ENCODE results near the gene GABBR1.

DNA sequence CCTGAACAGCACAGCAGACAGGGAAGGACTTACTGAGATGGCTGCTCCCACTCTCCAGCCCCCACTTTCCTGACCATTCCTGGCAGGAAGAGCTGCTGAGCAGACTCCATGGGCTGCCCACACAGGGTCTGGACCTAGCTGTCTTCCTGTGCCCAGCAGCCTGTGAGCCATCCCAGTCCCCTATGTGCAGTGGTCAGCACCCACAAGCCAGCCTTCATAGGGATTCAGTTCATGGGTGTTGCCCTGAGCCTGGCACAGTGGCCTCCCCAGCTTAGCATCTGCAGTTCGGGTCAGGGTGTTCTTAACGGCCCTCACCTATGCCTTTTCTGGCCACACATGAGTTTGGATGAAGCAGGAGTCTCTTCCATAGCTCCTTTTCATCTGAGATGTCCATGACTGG lies 105.4 kb downstream of the GABBR1 start:
- TF ChIP-seq CTCF (conservative IDR thresholded peaks at IDR 0.05) (no peak), EZH2 (IDR thresholded peaks at IDR 0.05; ENCODE audit: low read depth) (no peak)
